Stimulated activated CD8-positive, alpha-beta memory T cell treated with anti-CD3 and anti-CD28 coated beads, Interleukin-15, amount 100 ng/mL, for 4 hours (primary cell): ENCODE data around the gene SCN3B.

Experiments
- DNase-seq, 2 donors: peaks; one replicate each; pipeline ENCODE4 v3.0.0-alpha.2; 2020; ENCODE audit warnings: low read depth in 2 of 2

The SCN3B gene

DNA sequence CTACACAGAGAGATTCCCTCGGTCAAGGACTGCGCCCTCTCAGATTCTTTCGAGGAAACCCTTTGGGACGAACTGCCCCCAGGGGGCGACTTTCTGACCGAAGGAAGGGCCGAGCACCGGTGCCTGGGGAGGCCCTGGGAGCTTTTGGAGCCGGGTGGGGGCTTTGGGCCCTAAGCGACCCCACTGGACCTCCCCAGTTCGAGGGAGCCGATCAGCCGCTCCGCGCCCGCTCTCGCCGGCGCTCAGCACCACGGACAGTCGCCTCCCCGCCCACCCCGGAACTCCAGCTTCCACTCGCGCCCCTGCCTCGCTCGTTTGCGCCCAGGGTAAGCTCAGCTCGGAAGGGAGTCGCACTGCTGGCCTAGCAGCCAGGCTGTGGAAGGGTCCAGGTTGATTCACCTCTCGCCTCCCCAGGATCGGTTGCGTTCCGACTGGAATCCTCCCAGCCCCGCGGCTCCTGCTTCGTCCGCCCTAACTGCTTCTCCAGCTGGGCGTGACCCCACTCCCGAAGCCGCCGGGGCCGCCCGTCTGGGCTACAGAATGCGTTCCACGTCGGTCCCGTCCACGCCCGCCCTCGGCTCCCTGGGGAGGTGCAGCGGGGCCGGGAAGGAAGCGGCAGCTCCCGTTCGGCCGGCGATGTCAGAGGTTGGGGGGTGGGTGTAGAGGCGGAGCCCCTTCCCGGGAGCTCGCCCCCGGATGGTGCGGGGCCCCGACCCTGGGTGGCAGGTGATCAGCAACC lies 428 bp downstream of the SCN3B start:
- DNase-seq = no peak

GRCh38 chr11:123653483-123653826 lies 969 bp downstream of the SCN3B start:
- DNase-seq = no peak

GRCh38 chr11:123652599-123652998 lies 1.8 kb downstream of the SCN3B start:
- no peak for DNase-seq

DNA sequence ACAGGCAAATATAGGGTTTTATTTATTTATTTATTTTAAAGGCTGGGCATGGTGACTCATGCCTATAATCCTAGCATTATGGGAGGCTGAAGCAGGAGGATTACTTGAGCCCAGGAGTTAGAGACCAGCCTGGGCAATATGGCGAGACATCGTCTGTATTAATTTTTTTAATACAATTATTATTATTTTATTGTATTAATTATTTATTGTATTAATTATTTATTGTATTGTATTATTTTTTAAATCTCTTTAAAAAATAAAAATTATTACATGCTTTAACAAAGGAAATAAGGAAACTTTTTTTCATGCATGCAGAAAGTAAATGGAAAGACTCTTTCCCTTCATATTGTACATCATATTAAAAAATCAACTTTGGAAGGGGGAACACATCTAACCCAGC lies 3.5 kb downstream of the SCN3B start:
- DNase-seq = no peak

DNA sequence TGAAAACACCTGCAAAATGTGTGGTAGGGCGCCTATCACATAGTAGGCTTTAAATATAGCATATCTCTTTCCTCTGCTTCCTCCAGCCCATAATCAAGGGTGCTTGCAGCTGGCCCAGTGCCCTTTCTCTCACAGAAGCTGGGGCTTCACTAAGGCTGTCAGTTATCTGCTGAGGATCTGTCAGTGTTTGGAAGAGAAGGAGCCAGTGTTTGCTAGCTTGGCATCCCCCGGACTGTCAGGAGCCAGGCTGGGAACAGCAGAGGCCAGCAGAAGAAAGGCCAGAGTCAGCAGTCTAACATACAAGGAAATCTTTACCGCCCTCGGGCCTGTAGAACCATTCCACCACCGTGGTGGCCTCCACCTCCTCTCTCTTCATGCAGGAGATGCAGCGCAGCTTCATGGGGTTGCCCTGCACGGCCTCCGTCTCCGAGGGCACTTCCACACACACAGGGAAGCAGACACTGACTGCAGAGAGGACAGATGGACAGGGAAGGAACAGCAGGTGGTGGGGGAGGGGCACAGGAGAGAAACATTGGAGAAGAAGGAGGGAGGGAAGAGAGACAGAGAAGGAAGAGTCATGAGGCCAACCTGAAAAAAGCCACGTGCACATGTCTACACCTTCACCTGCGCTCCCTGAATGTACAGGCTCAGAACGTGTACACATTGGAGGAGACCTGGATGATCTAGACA lies 9.0 kb downstream of the SCN3B start:
- DNase-seq = no peak

GRCh38 chr11:123642435-123642834 lies 12.0 kb downstream of the SCN3B start:
- DNase-seq = no peak

DNA sequence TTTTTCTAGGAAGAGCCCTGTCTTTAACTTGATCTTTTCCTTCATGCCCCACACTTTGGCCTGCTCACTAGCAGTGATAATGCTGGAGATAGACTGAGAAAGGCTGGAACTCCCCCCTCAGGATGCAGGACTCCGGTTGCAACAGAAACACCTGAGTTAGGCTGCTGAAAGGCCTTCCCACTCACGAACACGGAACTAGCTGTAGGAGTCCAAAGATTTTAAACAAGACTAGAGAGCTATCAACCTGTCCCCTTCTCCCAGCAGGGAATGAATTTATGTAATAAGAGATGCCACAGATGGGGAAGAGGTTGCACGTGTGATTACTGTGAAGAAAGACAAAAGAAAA lies 13.0 kb downstream of the SCN3B start:
- no peak for DNase-seq

- no peak for DNase-seq
Measured at GRCh38 chr11:123640677-123641494, 13.5 kb downstream of the SCN3B start.

- no peak for DNase-seq
Measured at GRCh38 chr11:123640029-123640428, 14.4 kb downstream of the SCN3B start.

DNA sequence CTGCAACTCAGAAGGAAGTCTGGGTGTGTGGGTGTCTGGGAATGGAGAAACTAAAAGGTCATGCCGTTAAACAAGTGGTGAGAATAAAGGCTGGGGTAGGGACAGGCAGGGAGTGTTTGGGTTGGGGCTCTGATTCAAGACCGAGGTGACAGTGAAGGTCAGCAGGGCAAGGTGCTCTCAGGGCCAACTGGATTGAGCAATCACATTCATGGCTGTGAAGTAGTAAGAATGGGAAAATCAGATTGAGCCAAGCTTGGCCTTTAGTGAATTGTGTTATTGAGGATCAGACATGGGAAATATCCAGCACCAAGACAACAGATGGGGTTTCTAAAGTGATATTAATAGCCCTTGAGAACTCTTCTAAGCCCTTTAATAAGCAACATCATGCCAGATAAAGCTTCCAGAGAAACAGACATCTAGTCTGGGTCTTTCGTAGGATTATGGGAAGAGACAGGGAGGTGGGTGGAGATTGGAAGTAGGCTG lies 24.3 kb downstream of the SCN3B start:
- no peak for DNase-seq

DNA sequence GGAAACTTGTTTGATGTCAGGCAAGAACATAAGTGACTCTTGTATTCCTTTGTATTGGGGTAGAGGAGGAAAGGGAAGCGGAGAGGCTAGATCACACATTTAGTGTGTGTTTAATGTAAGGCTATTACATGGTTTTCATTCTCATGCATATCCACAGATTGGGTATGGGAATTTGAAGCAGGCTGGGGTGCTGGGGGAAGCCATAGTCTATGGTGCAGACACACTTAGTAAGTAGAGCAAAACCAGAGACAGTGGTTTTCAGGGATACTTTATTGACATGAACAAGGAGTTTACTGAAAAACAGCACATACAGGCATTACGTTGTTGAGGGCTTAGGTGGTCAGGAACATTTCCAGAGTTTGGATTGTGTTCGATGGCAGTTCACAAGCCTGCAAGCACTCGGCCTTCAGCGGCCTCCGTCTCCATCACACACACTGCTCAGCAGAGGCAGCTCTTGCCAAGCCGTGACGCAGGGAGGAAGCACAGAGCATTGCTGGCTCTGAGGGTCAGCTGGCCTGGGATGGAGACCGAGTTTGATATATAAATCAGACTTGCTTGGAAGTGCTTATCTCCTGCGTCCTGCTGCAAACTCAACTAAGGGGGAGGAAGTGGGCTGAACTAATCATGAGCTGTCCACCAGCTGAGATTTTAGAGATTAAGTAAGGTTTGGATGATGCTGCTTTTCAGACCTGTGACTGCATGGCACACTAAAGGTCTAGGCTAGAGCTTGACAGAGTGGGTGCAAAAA lies 25.3 kb downstream of the SCN3B start:
- no peak for DNase-seq

DNA sequence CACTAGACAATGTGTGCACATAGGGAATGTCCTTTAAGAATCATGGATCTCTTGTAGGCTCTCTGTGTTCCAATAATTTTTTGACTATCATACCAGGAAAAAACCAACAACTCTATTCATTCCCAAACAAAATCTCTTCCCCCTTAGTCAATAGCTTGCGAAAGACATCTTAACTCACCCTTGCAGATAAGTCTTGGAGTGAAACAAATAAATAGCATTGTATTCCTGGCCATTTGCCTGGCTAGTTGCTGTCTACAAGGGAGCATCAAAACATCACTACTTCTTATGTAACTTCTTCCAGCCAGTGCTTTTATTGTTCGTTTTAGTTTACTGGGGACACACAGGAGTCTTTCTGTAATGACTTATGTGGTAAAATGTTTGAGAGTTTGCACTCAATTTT lies 29.4 kb downstream of the SCN3B start:
- DNase-seq = no peak

- no peak for DNase-seq
Measured at GRCh38 chr11:123622576-123622975, 31.8 kb downstream of the SCN3B start.

- DNase-seq = no peak
Measured at GRCh38 chr11:123616505-123617198, 37.8 kb downstream of the SCN3B start.

DNA sequence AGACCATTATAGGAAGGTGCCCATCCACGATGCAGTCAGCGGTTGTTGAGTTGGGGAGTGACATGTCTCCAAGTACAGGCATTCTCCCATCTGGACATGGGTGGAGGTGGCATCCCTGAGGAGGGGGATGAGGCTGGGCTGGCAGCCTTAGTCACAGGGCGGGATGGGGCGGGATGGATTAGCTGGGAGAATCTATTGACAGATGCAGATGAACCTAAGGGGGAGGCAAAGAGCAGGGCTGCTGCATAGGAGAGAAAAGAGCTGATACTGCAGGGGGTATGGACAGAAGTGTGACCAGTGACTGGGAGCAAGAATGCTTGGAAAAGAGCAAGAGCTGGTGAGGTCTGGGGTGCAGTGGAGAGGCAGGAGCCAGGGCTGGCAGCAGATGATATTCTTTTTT lies 42.7 kb downstream of the SCN3B start:
- no peak for DNase-seq

- no peak for DNase-seq
Measured at GRCh38 chr11:123608945-123609344, 45.5 kb downstream of the SCN3B start.

GRCh38 chr11:123608371-123608770 lies 46.1 kb downstream of the SCN3B start:
- DNase-seq = no peak

- no peak for DNase-seq
Measured at GRCh38 chr11:123607781-123608180, 46.6 kb downstream of the SCN3B start.

DNA sequence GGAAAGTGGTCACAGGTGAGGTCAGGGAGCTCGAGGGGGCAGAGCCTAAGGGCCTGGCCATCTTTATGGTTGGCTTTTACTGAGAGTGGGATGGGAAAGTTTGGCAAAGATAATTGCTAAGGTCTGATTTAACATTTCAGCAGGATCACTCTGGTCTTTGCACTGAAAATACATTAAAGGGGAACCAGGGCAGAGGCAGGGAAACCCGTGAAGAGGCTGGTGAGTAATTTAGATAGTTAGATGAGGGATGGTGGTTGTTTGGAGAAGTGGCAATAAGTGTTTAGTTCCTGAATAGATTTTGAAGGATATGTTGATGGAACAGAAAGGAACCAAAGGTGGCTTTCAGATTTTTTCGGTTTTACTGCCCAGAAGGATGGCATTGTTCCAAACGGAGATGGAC lies 50.8 kb downstream of the SCN3B start:
- no peak for DNase-seq

- DNase-seq = no peak
Measured at GRCh38 chr11:123601743-123602142, 52.7 kb downstream of the SCN3B start.

DNA sequence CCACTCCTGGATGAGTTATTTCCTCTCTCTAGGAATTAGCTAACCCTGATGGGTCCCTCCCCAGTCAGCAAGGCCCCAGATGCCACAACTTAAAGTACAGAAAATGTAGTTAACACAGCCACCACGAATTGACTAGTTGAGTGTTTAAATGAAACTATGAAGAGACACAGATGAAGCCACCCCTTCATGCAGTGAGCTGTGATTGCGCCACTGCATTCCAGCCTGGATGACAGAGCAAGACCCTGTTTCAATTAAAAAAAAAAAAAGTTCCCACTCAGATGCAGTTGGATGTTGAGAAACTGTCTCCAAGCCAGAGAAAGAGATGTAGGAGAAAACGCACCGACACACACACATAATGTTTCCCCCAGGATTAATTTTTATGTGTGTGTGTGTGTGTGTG lies 53.3 kb downstream of the SCN3B start:
- no peak for DNase-seq
